Activated T-helper 1 cell treated with anti-CD3 and anti-CD28 coated beads, Interleukin-12 subunit alpha, Interleukin-12 subunit beta, Interleukin-2, Interleukin-4 antibody, amounts not matched to agents 30 ng/mL and 10 ng/mL and 1 ng/mL, durations not matched to agents 14 hours and 24 hours and 36 hours (primary cell): ENCODE data around the gene WFS1. TPM values are rescaled to one million over a fixed set of nuclear protein-coding genes. Genes with fewer than 3 reads are reported as not detected.
A peak's percentile ranks its signal among the peaks of the same experiment; 100 is the strongest.

Experiments used
- DNase-seq: peaks from one replicate; pipeline ENCODE4 v3.0.0; 2021; ENCODE audit warnings: low spot score
- H3K27ac Mint-ChIP-seq: one replicate; pipeline ENCODE4 v1.8.0; 2021; ENCODE audit warnings: mild to moderate bottlenecking, mixed read lengths
- H3K27me3 Mint-ChIP-seq: one replicate; pipeline ENCODE4 v1.8.0; 2022; ENCODE audit warnings: mild to moderate bottlenecking, moderate library complexity, mixed read lengths; ENCODE audit not compliant: insufficient read depth
- H3K36me3 Mint-ChIP-seq: one replicate; pipeline ENCODE4 v1.8.0; 2021; ENCODE audit warnings: low read depth, mixed read lengths
- H3K4me1 Mint-ChIP-seq: one replicate; pipeline ENCODE4 v1.8.0; 2021; ENCODE audit warnings: low read depth, mixed read lengths
- H3K4me3 Mint-ChIP-seq: one replicate; pipeline ENCODE4 v1.8.0; 2021; ENCODE audit warnings: mild to moderate bottlenecking, moderate library complexity, mixed read lengths
- H3K9me3 Mint-ChIP-seq: one replicate; pipeline ENCODE4 v1.8.0; 2021; ENCODE audit warnings: mixed read lengths
- intact Hi-C: fragments of 100-400 bp; cut with micrococcal nuclease; formaldehyde crosslinking; loops from one replicate; pipeline ENCODE4 v1.15.1; 2024
- total RNA-seq: library from RNA; stranded (reverse); gene quantifications from 2 replicates; pipeline ENCODE4 v1.2.3, GENCODE V29; 2022

Gene WFS1
- total RNA-seq, 1 donor from 2014 or later = 9.3 TPM

DNA sequence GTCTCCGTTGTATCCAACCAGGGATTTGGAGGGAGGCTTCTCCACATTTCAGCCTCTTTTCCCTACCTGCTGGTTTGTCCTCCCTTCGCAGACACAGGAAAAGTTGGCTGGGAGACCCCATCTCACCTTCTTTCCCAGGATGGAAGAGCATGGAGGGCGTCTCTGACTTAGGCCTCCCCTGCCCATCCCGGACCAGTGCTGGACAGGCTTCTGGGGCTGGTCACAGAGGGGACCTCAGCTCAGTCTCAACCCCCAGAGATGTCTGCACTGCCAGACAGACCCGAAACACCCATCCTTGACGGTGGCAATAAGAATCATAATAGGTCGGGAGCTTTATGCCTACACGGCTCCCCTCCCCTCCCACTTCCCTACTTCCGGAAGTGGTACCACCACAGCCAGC is 1.6 kb downstream of the WFS1 start:
- no peak for DNase-seq
- peak overlapping the region; percentile 81 for H3K4me3 Mint-ChIP-seq
- H3K9me3 Mint-ChIP-seq = no peaks in the 10 kb centered on the region
- H3K27ac Mint-ChIP-seq = no peak overlapping the region
- intact Hi-C loops = no loop called here
- peaks cover 36% of the 10 kb centered on the region for H3K27me3 Mint-ChIP-seq
- H3K4me1 Mint-ChIP-seq = peaks cover 18% of the 10 kb centered on the region
- no peaks in the 10 kb centered on the region for H3K36me3 Mint-ChIP-seq

DNA sequence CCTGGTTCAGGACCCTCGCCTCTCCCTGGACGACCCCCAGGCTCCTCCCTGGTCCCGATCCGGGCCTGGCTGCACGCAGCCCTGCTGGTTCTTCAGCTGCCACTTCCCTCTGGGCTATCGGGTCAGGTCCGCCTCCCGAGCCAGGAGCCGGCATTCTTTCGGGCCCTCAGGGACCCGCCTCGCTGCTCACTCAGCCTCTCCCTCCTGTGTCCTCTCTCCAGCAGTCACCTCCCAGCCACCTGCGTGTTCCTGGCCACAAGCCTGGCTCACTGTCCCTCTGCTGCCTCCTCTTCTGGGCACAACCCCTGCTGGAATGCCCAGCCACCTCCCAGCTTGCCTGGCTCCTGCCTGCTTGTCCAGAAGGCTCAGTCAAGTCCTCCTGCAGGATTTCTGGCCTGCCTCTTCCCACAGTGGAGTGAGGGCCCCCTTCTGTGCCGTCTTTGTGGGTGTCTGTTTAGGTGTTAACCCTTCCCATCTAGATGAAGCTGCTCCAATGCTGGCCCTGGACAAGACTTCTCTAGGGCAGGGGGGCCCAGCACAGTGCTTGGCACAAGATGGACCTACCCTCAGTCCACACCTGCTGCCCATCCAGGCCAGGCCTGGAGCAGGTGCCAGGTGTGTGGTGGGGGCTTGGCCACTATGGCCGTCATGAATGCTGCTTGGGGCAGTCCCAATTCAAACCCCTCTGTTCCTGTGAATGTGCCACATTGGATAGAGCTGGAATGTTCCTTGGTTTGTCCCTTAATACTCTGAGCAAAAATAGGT is 2.2 kb downstream of the WFS1 start:
- Mint-ChIP-seq H3K4me3 (peak overlapping the region; percentile 62), H3K27ac (no peak overlapping the region), H3K36me3 (no peaks in the 10 kb centered on the region), H3K9me3 (no peaks in the 10 kb centered on the region), H3K4me1 (peaks cover 18% of the 10 kb centered on the region), H3K27me3 (peaks cover 36% of the 10 kb centered on the region)
- no peak for DNase-seq
- intact Hi-C loops = no loop called here

GRCh38 chr4:6272863-6273660 is 3.4 kb downstream of the WFS1 start:
- peaks cover 28% of the 10 kb centered on the region for H3K27me3 Mint-ChIP-seq
- H3K4me1 Mint-ChIP-seq = peaks cover 9% of the 10 kb centered on the region
- intact Hi-C loops = no loop called here
- no peak overlapping the region for H3K27ac Mint-ChIP-seq
- H3K4me3 Mint-ChIP-seq = no peak overlapping the region
- H3K36me3 Mint-ChIP-seq = no peaks in the 10 kb centered on the region
- no peak for DNase-seq
- H3K9me3 Mint-ChIP-seq = no peaks in the 10 kb centered on the region

DNA sequence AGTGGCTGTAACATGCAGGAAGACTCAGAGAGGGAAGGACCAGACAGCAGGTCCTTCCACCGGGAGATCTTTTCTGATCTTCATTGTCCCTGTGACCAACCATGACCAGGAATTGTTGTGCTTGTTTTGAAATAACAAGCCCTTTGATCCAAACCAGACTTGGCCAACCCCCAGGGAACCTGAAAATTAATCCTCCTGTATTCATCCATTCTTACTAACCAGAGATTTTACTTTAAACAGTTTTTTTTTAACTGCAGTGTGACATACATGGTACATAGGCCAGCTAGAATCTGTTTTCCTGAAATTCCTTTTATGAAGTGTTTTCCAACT is 4.0 kb downstream of the WFS1 start:
- Mint-ChIP-seq H3K36me3 (no peaks in the 10 kb centered on the region), H3K9me3 (no peaks in the 10 kb centered on the region), H3K27ac (no peak overlapping the region), H3K27me3 (peaks cover 22% of the 10 kb centered on the region), H3K4me1 (peaks cover 11% of the 10 kb centered on the region), H3K4me3 (no peak overlapping the region)
- intact Hi-C loops = no loop called here
- DNase-seq = no peak

GRCh38 chr4:6275351-6275750 is 5.7 kb downstream of the WFS1 start:
- peaks cover 8% of the 10 kb centered on the region for H3K4me1 Mint-ChIP-seq
- H3K27me3 Mint-ChIP-seq = peaks cover 15% of the 10 kb centered on the region
- intact Hi-C loops = no loop called here
- H3K9me3 Mint-ChIP-seq = no peaks in the 10 kb centered on the region
- no peak overlapping the region for H3K27ac Mint-ChIP-seq
- H3K4me3 Mint-ChIP-seq = no peak overlapping the region
- H3K36me3 Mint-ChIP-seq = no peaks in the 10 kb centered on the region
- no peak for DNase-seq

DNA sequence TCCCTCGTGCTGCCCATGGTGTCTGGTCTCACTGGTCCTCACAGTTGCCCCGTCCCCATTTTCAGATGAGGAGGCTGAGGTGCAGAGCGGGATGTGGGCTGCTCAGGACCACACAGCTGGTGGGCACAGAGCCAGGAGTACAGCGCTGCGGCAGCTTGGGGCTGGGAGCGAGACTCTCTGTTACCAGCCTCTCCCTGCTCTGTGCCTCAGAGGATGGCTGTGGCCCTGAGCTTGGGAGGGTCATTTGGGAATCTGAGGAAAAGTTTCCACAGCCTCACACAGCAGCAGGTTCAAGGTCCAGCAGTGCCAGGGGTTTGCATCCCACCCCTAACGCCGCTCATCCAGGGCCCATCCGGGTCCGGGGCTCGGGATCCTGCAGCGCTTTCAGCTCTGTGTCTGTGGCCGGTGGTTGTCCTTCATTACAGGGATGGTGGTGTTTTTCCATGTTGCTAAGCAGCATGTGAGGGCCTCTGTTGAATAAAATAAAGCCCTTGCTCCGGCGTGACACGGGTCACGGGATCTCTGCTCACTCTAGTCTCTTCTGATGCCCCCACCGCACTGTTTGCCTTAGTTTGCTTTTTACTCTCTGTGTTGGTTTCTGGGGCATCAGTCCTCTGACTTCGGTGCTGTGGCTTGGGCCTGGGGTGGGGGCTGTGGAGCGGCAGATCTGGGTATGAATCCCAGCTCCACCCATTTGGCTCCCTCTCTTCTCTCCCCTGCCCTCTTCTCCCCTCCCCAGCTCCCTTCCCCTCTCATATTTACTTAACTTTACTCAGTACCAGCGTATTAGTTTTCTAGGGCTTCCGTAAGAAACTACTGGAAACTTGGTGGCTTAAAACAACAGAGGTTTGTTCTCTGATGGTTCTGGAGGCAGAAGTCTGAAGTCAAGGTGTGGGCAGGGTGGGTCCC is 6.5 kb downstream of the WFS1 start:
- no peaks in the 10 kb centered on the region for H3K9me3 Mint-ChIP-seq
- no peak for DNase-seq
- no peaks in the 10 kb centered on the region for H3K36me3 Mint-ChIP-seq
- no peak overlapping the region for H3K27ac Mint-ChIP-seq
- peaks cover 8% of the 10 kb centered on the region for H3K4me1 Mint-ChIP-seq
- no peak overlapping the region for H3K4me3 Mint-ChIP-seq
- intact Hi-C loops = no loop called here
- peaks cover 8% of the 10 kb centered on the region for H3K27me3 Mint-ChIP-seq

DNA sequence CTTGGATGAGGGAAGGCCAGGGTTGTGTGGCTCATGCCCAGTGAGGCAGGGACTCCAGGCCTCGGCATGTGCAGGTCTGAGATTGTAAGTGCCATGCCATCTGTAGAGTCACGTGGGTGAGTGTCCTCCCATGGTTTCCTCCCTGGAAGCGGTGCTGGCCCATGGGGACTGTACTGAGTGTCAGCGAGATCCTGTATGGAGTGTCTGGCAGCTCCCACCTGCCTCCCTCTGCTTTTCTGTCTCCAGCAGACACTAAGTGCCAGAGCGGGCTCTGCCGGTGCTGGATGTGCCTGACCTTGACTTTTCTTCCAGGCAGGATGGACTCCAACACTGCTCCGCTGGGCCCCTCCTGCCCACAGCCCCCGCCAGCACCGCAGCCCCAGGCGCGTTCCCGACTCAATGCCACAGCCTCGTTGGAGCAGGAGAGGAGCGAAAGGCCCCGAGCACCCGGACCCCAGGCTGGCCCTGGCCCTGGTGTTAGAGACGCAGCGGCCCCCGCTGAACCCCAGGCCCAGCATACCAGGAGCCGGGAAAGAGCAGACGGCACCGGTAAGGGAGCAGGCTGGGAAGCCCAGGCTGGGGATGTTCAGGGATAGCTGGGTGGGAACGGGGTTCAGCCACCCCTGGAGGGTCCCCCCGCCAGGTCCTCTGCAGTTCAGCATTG is 7.6 kb downstream of the WFS1 start:
- no peak overlapping the region for H3K4me3 Mint-ChIP-seq
- peaks cover 8% of the 10 kb centered on the region for H3K4me1 Mint-ChIP-seq
- no peak for DNase-seq
- H3K27me3 Mint-ChIP-seq = peaks cover 3% of the 10 kb centered on the region
- intact Hi-C loops = no loop called here
- H3K36me3 Mint-ChIP-seq = no peaks in the 10 kb centered on the region
- no peaks in the 10 kb centered on the region for H3K9me3 Mint-ChIP-seq
- H3K27ac Mint-ChIP-seq = no peak overlapping the region

DNA sequence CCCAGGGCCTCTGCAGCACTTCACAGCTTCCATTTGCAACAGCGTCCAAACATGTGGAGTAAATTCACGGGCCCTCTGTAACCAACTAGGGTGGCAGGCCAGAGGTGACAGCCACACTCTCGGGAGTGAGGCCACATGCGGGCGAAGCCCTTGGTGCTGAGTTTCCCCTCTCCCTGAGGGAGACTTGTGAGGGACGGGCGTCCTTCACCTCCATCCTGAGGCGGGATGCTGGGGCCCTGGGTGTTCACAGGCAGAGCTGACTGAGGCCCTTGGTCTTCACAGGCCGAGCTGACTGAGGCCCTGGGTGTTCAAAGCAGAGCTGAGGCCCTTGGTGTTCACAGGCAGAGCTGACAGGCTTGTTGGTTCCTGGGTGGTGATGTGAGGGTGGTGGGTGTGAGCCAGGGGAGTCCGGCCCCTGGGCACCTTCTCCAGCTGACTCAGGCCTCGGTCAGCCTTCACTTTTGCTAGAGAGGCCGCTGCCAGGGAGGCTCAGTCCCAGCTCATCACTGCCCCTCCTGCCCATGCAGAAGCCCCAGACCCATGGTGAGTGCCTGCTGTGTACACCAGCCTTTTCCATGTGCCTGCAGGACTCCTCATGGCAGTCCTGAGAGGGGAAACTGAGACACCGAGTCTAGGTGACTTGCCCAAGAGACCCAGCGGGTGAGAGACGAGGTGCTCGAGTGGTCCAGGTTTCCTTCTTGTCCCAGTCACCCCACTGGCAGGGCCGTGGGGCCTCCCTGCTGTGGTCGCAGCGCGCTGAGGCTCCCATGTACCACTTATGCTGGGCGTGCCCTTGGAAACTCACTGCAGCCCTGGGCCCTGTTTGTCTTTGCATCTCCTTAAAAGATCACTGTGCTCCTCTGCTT is 8.5 kb downstream of the WFS1 start:
- H3K9me3 Mint-ChIP-seq = no peaks in the 10 kb centered on the region
- H3K27ac Mint-ChIP-seq = no peak overlapping the region
- intact Hi-C loops = no loop called here
- peaks cover 3% of the 10 kb centered on the region for H3K27me3 Mint-ChIP-seq
- H3K36me3 Mint-ChIP-seq = no peaks in the 10 kb centered on the region
- H3K4me3 Mint-ChIP-seq = no peak overlapping the region
- peaks cover 8% of the 10 kb centered on the region for H3K4me1 Mint-ChIP-seq
- no peak for DNase-seq

DNA sequence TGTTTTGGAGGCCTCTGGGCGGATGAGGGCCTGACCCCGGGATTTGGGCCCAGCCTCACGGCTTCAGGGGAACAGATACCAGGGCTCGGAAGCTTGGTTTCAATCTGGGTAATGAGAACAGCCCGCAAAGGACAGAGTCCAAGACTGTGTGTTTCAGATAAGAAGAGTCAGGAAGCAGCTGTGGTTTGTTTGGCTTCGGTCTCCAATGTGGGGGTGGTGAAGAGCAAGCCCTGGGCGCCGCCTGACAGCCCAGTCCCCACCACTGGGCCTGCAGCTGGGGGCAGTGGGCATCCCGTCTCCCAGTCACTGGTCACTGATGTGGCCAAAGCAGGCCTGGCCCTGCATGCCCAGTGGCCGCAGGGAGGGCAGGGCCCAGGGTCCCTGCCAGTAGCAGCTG is 9.1 kb downstream of the WFS1 start:
- peaks cover 8% of the 10 kb centered on the region for H3K4me1 Mint-ChIP-seq
- no peak for DNase-seq
- no peaks in the 10 kb centered on the region for H3K9me3 Mint-ChIP-seq
- intact Hi-C loops = no loop called here
- peaks cover 3% of the 10 kb centered on the region for H3K27me3 Mint-ChIP-seq
- no peak overlapping the region for H3K27ac Mint-ChIP-seq
- H3K36me3 Mint-ChIP-seq = no peaks in the 10 kb centered on the region
- no peak overlapping the region for H3K4me3 Mint-ChIP-seq

DNA sequence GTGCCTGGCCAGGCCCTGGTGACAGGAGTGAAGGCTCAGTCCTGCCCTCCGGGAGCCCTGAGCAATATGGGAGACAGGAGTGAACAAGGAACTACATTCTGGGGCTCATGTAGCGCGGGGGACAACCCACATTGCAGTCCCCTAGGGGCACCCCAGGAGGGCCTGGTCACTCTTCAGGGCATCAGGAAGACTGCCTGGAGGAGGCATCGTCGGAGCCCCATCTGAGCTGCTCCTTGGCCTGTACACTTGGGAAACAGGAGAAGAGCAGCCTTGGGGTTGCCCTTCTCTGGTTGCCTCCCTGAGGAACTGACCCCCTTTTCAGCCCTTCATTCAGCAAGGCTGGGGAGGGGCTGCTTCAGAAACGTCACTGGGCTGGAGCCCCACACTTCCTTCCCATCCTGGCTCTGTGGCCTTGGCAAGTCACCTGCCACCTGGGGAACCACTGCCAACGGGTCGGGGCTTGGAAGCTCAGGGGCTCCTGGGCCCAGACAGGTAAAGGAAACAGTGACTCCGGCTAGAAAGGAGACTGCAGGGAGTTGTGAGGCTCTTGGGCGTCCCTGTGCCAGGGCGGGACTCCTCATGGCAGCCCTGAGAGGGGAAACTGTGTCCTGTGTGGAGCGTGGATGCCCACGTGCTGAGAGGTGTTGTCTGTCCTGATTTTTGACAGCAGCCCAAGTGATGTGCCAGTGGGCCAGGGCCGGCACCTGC is 10.1 kb downstream of the WFS1 start:
- Mint-ChIP-seq H3K36me3 (no peaks in the 10 kb centered on the region), H3K4me1 (peaks cover 8% of the 10 kb centered on the region), H3K27me3 (peaks cover 3% of the 10 kb centered on the region), H3K27ac (no peak overlapping the region), H3K9me3 (no peaks in the 10 kb centered on the region), H3K4me3 (no peak overlapping the region)
- intact Hi-C loops = no loop called here
- DNase-seq = no peak

DNA sequence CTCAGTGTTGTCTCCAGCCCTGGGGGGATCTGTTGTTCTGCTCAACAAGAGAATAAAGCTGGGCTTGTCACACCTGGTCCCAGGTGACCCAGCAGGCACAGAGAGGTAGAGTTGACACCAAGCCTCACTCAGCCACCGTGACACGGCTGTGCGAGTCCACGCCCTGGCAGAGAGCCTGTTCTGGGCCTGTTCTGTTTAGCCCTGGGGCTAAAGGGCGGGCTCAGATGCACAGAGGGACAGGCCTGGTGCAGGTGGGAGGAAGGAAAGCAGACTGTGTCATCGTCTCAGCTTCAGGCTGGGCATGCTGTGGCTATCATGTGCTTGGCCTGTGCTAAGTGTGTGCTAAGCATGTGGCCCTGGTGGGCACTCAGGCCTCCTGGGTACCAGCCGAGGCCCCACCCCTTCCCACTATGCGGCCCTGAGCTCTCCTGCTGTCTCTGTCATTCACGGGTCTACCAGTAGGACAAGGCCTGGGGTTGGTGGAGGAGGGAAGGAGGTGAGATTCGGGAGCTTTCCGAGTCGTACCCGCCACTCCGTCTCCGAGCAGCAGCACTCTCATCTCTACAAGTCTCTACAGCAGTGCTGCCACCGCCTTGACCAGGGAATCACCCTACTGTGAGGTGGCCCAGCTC is 10.8 kb downstream of the WFS1 start:
- H3K27ac Mint-ChIP-seq = no peak overlapping the region
- no peak for DNase-seq
- no peaks in the 10 kb centered on the region for H3K27me3 Mint-ChIP-seq
- no peaks in the 10 kb centered on the region for H3K9me3 Mint-ChIP-seq
- intact Hi-C loops = no loop called here
- H3K4me3 Mint-ChIP-seq = no peak overlapping the region
- H3K4me1 Mint-ChIP-seq = peaks cover 8% of the 10 kb centered on the region
- no peaks in the 10 kb centered on the region for H3K36me3 Mint-ChIP-seq
